MM.1S (cell line): Measurements from ENCODE around the gene ELP5.

ENCODE experiments used
- DNase-seq: peaks from one replicate; pipeline ENCODE4 v3.0.0-alpha.2; 2015
- H2AFZ ChIP-seq: fragments of 300-600 bp; sonication (generic); 2 replicates; pipeline ENCODE4 v1.6.0; 2016; ENCODE audit warnings: antibody characterized with exemption, low read length
- H3F3A ChIP-seq: fragments of 300-600 bp; sonication (generic); 2 replicates; pipeline ENCODE4 v1.6.1; 2016; ENCODE audit warnings: mild to moderate bottlenecking, antibody characterized with exemption, low read length, moderate library complexity, mixed read lengths; ENCODE audit not compliant: insufficient read depth
- H3K27ac ChIP-seq: fragments of 300-600 bp; sonication (generic); 2 replicates; pipeline ENCODE4 v1.5.1; 2016; ENCODE audit warnings: mild to moderate bottlenecking, low read length
- H3K27me3 ChIP-seq: fragments of 300-600 bp; sonication (generic); replicated peaks from 2 replicates; pipeline ENCODE4 v1.6.0; 2016; ENCODE audit warnings: low read length; ENCODE audit not compliant: insufficient read depth
- H3K36me3 ChIP-seq: fragments of 300-600 bp; sonication (generic); replicated peaks from 2 replicates; pipeline ENCODE4 v1.6.1; 2016; ENCODE audit warnings: mild to moderate bottlenecking, low read length, mixed read lengths; ENCODE audit not compliant: insufficient read depth
- H3K4me1 ChIP-seq: fragments of 300-600 bp; sonication (generic); 2 replicates; pipeline ENCODE4 v1.6.1; 2016; ENCODE audit warnings: low read length, mixed read lengths
- H3K4me2 ChIP-seq: fragments of 300-600 bp; sonication (generic); 2 replicates; pipeline ENCODE4 v1.6.0; 2016; ENCODE audit warnings: low read depth, low read length
- H3K4me3 ChIP-seq: fragments of 300-600 bp; sonication (generic); 2 replicates; pipeline ENCODE4 v1.5.1; 2016; ENCODE audit warnings: low read length, mixed read lengths
- H3K79me2 ChIP-seq: fragments of 300-600 bp; sonication (generic); 2 replicates; pipeline ENCODE4 v1.6.1; 2016; ENCODE audit warnings: mixed run types, low read length, mixed read lengths
- H3K9ac ChIP-seq: fragments of 300-600 bp; sonication (generic); 2 replicates; pipeline ENCODE4 v1.6.1; 2016; ENCODE audit warnings: low read length, mixed read lengths
- H3K9me2 ChIP-seq: fragments of 300-600 bp; sonication (generic); replicated peaks from 2 replicates; pipeline ENCODE4 v1.6.1; 2016; ENCODE audit warnings: mild to moderate bottlenecking, low read length, mixed read lengths; ENCODE audit not compliant: insufficient read depth
- H3K9me3 ChIP-seq: fragments of 300-600 bp; sonication (generic); replicated peaks from 2 replicates; pipeline ENCODE4 v1.6.1; 2016; ENCODE audit warnings: mild to moderate bottlenecking, low read length, mixed read lengths; ENCODE audit not compliant: insufficient read depth
- H4K20me1 ChIP-seq: fragments of 300-600 bp; sonication (generic); 2 replicates; pipeline ENCODE4 v1.6.1; 2016; ENCODE audit warnings: mild to moderate bottlenecking, low read length, moderate library complexity, mixed read lengths; ENCODE audit not compliant: insufficient read depth
- CTCF ChIP-seq: fragments of 300-600 bp; sonication (generic); IDR thresholded peaks from 2 replicates; pipeline ENCODE4 v1.5.1; 2016; ENCODE audit warnings: antibody characterized with exemption, low read length, mixed read lengths
- EZH2 ChIP-seq: fragments of 300-600 bp; sonication (generic); optimal IDR thresholded peaks from 2 replicates; pipeline ENCODE3; 2017; ENCODE audit warnings: low read depth, mild to moderate bottlenecking, antibody characterized with exemption, low read length, mixed read lengths
- EZH2phosphoT487 ChIP-seq: fragments of 300-600 bp; sonication (generic); IDR thresholded peaks from 2 replicates; pipeline ENCODE4 v1.6.1; 2018; ENCODE audit warnings: antibody characterized with exemption, low read length

The ELP5 gene

DNA sequence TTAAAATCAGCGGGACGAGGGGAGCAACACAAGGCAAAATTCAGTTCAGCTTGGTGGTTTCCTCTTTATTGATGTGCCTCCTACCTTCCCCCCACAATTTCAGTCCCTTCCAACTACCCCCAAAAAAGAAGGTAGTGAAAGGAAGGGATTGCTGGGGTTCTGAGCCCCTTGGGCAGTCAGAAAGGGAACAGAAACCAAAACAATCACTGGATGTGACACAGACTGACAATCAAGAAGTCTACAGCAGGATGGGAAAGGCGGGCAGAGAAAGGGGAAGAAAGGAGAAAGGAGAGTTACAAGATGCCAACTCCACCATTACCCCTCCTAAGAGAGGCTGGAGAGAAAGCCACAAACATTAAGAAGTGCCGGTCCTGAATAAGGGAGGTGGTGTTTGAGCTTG lies 11.6 kb upstream of the ELP5 start:
- Histone ChIP-seq H2AFZ (no peak overlapping the region), H3K79me2 (peaks cover 56% of the 10 kb centered on the region), H3K27ac (no peak overlapping the region), H3K4me2 (peak overlapping the region; percentile 87; the same call in 1 of the 2 replicates), H3K9me2 (no peaks in the 10 kb centered on the region), H4K20me1 (no peaks in the 10 kb centered on the region), H3F3A (peaks cover 53% of the 10 kb centered on the region), H3K9ac (no peak overlapping the region), H3K4me1 (peaks cover 25% of the 10 kb centered on the region), H3K9me3 (no peaks in the 10 kb centered on the region), H3K4me3 (no peak overlapping the region), H3K36me3 (no peaks in the 10 kb centered on the region), H3K27me3 (no peaks in the 10 kb centered on the region)
- no peak for TF ChIP-seq EZH2
- no peak for TF ChIP-seq CTCF
- no peak for TF ChIP-seq EZH2phosphoT487
- no peak for DNase-seq

DNA sequence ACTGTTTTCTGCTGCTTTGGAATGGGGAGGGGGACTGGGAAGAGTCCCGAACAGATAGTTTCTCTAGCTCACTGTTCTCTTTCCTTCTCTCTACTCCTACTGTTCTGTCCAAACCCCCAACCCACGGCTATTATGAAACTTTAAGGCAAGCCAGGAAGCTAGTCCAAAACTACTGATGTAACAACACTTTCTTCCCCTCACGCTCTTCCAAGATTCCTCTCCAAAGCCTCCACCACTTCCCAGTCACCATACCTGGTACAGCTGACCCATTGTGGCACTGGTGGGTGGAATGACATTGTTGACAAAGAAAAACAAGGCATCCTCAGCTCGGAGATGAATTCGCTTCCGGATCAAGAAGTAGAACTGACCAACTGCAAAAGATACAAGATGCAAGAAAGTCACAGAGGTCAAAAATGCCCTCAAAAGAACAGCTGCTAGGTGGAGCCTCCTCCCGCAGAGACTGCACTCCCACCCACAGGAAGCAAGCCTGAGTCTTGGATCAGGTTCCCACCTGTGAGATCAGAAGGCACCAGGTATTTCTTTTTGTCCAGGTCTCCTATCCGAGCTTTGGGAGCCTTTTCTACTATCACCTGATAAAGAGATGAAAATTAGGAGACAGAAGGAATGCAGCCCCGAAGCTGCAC lies 10.8 kb upstream of the ELP5 start:
- peaks cover 54% of the 10 kb centered on the region for H3K79me2 ChIP-seq
- peaks cover 54% of the 10 kb centered on the region for H3F3A ChIP-seq
- peak; percentile 31 for DNase-seq
- H3K27ac ChIP-seq: peak overlapping the region; percentile 75; the same call in 1 of the 2 replicates
- peak overlapping the region; percentile 96 for H3K4me3 ChIP-seq
- no peaks in the 10 kb centered on the region for H3K27me3 ChIP-seq
- H4K20me1 ChIP-seq: no peaks in the 10 kb centered on the region
- H3K9me3 ChIP-seq: no peaks in the 10 kb centered on the region
- TF ChIP-seq EZH2phosphoT487 (no peak), CTCF (no peak), EZH2 (no peak)
- peak overlapping the region; percentile 87 for H3K4me2 ChIP-seq
- H3K9ac ChIP-seq: peak overlapping the region; percentile 91
- H3K9me2 ChIP-seq: no peaks in the 10 kb centered on the region
- H3K36me3 ChIP-seq: no peaks in the 10 kb centered on the region
- H2AFZ ChIP-seq: no peak overlapping the region
- H3K4me1 ChIP-seq: peaks cover 20% of the 10 kb centered on the region

DNA sequence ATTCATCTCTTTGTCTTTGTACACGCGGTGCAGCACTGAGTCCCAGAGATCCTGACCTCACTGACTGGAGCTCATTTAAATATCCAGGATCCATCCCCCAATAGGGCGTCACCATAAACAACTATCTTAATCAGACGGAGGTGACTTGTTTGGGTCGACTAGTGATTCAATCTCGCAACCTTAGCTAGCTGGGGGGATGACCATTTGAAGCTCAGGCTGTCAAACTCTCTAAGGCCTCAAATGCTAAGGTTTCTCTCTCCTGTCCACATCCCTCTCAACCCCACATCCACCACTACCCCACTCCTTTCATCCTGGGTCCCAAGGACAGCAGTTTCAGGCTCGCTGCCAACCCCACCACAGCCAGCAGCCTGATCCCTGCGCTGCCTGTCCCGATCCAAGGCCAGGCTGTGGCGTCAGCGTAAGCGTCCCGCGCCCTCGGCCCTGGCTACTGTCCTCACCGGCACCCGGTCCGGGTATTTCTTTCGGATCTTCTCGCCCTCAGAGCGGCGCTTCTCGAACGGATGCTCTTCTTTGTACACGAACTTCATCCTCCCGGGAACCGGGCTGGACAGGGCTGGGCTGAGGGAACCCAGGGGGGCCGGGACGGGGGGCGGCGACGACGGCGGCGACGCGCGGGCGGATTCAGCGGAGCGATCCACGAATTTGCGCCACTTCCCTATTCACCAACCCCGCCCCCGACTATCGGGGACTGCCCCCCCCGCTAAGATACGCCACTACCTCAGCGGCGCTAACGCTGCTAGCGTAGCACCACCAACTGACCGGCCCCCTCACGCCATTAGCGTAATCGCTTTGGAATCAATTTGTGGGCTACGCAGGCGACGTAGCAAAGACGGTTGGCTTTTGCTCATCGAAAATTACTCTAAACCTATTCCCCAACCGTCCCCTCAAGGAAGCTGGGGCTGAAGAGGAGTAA lies 10.0 kb upstream of the ELP5 start, which contains the start of gene GABARAP:
GABARAP (minus strand) TSS at position 667 of the 934 bp plus-strand sequence; CDS start at position 548, 119 bp downstream.
- H3F3A ChIP-seq: peaks cover 50% of the 10 kb centered on the region
- H3K4me2 ChIP-seq: peak within 1 kb of the TSS; percentile 87
- 0 out of 2 replicates have a peak, but pooled peaks cover 3% of the 10 kb centered on the region for H3K36me3 ChIP-seq
- H3K4me3 ChIP-seq: peak within 1 kb of the TSS; percentile 96
- DNase-seq: peak; percentile 92
- no peak for TF ChIP-seq CTCF
- TF ChIP-seq EZH2: no peak
- TF ChIP-seq EZH2phosphoT487: no peak
- H3K27me3 ChIP-seq: no peaks in the 10 kb centered on the region
- H4K20me1 ChIP-seq: no peaks in the 10 kb centered on the region
- H3K9me2 ChIP-seq: no peaks in the 10 kb centered on the region
- H3K79me2 ChIP-seq: peaks cover 54% of the 10 kb centered on the region
- H3K9me3 ChIP-seq: no peaks in the 10 kb centered on the region
- peaks cover 20% of the 10 kb centered on the region for H3K4me1 ChIP-seq
- peak within 1 kb of the TSS; percentile 91 for H3K9ac ChIP-seq
- H2AFZ ChIP-seq: peak within 1 kb of the TSS; percentile 84
- H3K27ac ChIP-seq: peak within 1 kb of the TSS; percentile 75
